GM19023 (cell line): Measurements from ENCODE around the gene ICA1.
"Not testable (repeated sequence)": the region's sequence is repeated elsewhere in the genome, so short reads cannot be mapped to it uniquely, and the experiment has no call there.

ENCODE experiments used
- ATAC-seq: cut with Tn5 transposase; IDR thresholded peaks from one replicate; pipeline ENCODE4 v1.9.1; 2021; ENCODE audit warnings: mild to moderate bottlenecking, moderate library complexity; ENCODE audit not compliant: unreplicated experiment

ICA1 gene

DNA sequence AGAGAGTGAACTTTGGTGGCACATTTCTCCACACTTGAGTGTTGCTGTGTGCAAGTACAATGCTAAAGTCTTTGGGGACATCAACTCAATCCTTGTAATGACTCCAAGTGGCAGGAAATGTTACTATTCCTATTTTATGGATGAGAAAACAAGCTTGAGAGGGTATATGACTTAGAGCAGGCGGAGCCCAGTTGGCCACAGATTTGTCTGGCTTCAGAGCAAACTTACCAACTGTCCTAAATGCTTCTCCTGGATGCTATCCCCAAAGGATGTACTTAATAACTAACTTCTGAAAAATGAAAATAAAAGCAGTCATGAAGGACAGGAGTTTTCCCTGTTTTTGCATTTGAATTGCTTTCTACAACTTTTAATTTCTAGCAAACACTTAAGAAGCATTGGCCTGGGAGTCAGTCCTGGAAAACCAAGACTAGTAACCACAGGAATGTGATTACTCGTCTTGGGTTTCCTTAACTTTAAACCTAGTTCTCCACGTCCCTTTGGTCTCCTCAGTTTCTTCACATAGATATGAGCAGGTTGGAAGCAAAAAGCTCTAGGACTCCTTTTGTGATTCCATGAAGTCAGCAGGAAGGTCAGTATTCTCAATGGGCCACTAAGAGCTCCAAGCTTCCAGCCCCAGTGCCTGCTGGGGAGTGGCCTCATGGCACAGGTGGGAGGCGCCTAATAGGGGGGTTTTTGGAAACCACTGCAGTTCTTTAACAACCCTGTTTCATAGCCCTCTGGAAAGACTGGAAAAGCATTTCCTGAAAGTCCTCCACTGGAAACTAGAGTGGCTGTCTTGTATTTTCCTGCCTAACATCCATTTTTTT, 152.6 kb downstream of the ICA1 start:
- no peak for ATAC-seq

GRCh38 chr7:8105449-8106095, 156.4 kb downstream of the ICA1 start:
- ATAC-seq, result no peak

- ATAC-seq, result no peak
These were observed 158.7 kb downstream of the ICA1 start for GRCh38 chr7:8103282-8103681.

GRCh38 chr7:8101292-8101691, 160.7 kb downstream of the ICA1 start:
- ATAC-seq, result not testable (repeated sequence)

DNA sequence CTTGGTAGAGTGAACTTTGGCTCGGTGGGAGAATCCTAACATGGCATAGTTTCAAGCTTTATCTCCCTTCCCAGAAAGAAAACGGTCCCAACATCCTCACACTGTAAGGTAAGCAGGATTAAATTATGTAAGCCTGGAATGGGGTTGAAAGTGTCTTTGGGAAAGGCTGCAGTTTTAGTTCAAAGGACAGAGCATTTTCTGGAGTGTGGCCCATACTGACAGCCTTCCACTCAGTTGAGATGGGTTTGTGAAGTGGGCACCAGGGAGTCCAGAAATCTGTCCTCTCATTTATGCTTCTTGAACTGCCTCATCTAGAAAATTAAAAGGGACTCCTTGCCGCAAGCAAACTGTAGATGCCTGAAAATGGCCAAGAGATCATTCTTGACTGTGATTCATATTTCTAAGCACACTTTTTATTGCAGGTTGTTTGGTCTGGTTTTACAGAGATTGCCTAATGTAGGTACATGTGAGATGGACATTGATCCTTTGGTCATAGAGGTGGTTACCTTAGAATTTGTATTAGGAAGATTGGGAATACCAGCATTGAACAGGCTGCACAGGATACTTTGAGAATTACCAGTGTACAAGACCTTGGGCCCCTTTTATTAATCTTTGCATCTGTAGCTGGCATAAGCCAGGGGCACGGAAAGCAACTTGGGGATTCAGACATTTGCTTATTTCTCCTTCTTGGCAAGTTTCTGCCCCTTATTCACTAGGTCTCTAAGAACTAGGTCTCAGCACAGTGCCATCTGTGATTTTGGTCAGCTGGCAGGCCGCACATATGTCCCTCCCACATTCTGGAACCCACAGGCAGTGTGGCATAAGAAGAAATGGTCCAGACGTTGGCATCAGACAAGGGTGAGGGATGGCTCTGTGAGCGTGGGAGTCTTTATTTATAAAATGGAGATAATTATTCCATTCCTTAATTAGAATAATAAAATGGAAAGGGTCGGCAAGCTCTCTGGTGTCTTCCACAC, 167.5 kb downstream of the ICA1 start:
- no peak for ATAC-seq

- no peak for ATAC-seq
These were observed 169.8 kb downstream of the ICA1 start for GRCh38 chr7:8092140-8092539.

DNA sequence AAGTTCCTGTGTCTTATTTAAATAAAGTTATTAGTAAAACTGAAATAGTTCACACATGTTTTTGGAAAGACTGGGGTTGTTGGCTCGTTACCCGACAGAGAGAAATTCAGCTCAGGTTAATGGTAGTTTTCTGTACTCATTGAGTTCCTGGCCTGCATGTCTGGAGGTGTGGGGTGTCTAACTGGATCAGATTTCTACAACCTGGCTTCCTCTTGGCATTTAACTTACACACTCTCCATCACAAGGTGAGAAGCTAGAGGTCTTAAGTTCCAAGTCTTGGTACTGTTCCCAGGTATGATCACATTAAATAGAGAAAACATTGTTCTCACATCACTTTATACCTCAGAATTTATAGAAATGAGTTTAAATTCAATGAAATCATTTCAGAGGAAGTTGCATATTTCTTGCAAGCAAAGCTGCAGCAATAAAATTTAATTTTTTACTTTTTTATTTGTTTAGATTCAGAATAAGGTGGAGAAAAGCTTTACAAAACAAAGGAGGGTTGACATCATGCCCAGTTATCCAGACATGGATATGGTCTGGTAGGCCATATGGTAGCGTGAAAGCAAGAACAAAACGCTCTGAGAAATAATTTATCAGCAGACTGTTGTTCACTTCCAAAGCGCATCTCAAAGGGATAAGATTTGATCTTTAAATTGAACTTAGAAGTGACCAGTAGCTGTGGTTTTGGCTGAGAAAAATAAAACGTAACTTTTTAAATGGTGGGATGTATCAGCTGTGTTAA, 172.8 kb downstream of the ICA1 start:
- no peak for ATAC-seq

DNA sequence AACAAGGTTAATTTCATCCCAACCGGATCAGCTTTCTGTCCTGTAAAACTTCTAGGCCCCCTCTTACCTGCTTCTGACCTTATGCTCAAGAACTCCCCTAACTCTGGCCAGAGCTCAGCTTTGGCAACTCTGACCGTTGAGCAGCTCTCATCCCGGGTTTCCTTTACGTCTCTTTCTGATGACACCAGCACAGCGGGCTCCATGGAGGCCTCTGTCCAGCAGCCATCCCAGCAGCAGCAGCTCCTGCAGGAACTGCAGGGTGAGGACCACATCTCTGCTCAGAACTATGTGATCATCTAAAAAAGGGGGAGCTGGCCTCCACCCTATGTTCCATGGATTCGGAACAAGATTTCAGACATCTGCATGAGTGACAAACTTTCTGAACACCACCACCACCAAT, 175.7 kb downstream of the ICA1 start:
- ATAC-seq, result no peak

DNA sequence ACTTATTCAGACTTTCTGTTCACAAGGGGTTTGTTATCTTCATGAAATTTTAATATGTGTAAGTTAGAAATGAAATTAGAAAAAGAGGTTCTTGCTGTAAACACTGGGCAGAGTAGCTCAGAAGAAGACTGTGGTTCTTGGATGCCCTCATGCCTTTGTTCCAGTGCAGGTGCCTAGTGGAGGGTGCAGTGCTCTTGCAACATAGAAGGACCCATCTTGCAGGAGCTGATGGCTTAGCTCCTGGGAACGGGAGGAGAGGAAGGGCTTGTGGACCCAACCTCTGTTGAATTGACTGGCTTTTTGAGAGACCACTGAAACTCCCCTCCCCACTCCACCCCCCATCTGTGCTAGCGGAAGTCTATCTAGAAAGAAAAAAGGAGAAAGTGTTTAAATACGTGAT, 176.5 kb downstream of the ICA1 start:
- no peak for ATAC-seq

DNA sequence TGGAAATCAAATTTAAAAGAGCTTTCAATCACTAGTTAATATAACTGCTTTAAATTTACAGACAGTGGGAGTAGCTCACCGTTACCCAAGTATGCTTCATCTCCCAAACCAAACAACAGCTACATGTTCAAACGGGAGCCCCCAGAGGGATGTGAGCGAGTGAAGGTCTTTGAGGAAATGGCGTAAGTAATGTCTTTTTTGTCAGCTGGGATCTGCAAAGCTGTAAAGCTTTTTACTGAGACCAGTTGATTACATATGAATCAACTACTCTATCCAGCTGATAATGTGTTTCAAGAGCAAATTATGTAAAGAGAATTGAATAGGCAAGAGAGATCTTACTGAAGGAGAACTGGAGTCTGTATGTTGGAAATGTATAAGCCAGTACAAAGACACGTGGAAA, 177.1 kb downstream of the ICA1 start:
- ATAC-seq, result no peak

- no peak for ATAC-seq
These were observed 179.2 kb downstream of the ICA1 start for GRCh38 chr7:8082762-8083161.

DNA sequence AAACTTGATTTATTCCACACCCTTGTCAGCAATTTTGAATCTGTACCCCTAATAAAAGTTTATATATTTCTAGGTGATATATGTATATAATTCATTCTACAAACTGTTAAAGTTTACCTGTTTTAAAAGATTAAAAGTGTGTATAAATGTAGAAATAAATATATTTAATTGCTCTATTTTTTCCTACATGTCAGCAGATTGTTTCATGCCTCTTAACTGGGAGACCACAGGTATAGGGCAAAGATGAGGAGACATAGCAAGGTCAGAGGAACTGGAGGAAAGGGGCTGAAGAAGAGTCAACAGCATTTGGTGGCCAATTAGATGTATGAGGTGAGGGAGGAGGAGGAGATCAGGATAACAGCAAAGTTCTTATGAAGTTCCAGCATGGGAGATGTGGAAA, 183.5 kb downstream of the ICA1 start:
- ATAC-seq, result no peak

GRCh38 chr7:8070451-8071180, 191.4 kb downstream of the ICA1 start:
- ATAC-seq, result no peak

DNA sequence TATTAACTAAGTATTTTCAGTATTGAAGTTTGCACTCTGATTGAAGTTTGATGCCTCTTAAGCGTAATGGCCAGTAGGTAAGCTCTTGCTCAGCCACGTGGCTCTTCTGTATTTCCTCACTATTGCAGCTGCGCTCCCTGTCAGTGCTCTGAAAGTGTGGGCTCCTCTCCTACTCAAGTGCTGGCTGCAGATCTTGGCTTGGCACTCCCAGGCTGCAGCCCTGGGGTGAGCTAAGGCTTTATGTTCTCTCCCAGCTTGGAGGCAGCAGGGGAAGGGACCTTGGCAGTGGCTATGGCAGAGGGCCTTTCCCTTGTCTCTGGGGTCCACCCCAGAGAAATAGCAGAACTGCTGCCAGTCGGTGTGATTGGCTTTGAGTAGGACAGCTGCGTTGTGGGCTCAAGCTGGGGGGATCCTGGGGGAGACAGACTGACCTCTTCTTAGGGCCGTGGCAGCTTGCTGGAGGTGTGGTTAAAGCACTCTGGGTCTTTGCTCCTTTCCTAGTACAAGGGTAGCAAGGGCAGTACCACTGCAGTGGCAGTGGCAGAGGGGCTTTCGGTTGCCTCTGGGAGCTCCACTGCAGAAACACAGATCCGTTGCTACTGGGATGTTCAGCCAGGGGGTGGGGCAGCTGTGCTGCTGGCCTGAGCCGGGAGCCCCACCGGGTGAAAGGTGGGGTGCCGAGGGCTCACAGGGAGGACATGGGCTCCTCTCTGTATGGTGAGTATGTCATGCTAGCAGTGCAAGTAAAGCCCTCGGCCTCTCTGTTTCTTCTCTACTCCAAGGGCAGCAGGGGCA, 192.9 kb downstream of the ICA1 start:
- no peak for ATAC-seq

DNA sequence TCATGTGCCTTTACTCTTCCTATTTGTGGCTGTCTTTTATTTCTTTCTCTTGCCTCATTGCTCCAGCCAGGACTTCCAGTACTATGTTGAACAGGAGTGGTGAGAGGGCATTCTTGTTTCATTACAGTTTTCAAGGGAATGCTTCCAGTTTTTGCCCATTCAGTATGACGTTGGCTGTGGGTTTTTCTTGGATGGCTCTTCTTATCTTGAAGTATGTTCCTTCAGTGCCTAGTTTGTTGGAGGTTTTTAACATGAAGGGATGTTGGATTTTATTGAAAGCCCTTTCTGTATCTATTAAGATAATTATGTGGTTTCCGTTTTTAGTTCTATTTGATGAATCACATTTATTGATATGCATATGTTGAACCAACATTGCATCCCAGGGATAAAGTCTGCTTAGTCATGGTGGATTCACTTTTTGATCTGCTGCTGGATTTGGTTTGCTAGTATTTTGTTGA, 196.6 kb downstream of the ICA1 start:
- ATAC-seq, result no peak

DNA sequence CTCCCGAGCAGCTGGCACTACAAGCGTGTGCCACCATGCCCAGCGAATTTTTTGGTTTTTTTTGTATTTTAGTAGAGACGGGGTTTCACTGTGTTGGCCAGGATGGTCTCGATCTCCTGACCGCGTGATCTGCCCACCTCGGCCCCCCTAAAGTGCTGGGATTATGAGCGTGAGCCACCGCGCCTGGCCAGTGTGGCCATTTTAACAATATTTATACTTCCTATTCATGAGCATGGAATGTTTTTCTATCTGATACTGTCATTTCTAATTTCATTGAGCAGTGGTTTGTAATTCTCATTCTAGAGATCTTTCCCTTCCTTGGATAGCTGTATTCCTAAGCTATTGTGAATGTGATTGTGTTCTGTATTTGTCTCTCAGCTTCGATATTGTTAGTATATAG, 197.1 kb downstream of the ICA1 start:
- ATAC-seq, result no peak

GRCh38 chr7:8063706-8064297, 198.2 kb downstream of the ICA1 start:
- ATAC-seq, result no peak

- not testable (repeated sequence) for ATAC-seq
These were observed 198.7 kb downstream of the ICA1 start for GRCh38 chr7:8063300-8063699.
